ENCODE results near the gene MFSD11. TPM values are rescaled to one million over a fixed set of nuclear protein-coding genes. Genes with fewer than 3 reads are reported as not detected.

MFSD11 gene
- total and polyA plus RNA-seq, 11 donors, result 14.3 to 36.5 (median 25.3) TPM

DNA sequence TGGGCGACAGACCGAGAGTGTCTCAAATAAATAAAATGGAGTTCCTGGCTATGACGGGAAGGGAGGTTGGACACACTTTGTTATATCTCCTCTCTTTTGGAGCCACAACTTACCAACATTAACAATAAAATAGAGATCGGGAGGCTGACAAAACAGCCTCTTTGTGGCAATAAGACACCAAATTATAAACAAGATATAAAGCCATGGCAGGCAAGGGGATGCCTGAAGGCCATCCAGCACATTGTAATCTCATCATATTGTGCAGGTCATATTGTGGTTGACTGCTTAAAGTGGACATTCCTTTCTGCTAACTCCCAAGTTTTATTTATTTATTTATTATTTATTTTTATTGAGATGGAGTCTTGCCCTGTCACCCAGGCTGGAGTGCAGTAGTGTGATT is 70.4 kb downstream of the MFSD11 start:
- Histone ChIP-seq H3K36me3 (no peaks in the 10 kb centered on the region), H3K27me3 (no peaks in the 10 kb centered on the region), H3K4me3 (no peak overlapping the region), H3K4me1 (no peaks in the 10 kb centered on the region), H3K9me3 (no peaks in the 10 kb centered on the region), H3K27ac (no peak overlapping the region)
- DNase-seq (no peak), ATAC-seq (no peak)
- intact Hi-C loops (cut with DNase I), result no loop called here
- TF ChIP-seq, protein P1, sequence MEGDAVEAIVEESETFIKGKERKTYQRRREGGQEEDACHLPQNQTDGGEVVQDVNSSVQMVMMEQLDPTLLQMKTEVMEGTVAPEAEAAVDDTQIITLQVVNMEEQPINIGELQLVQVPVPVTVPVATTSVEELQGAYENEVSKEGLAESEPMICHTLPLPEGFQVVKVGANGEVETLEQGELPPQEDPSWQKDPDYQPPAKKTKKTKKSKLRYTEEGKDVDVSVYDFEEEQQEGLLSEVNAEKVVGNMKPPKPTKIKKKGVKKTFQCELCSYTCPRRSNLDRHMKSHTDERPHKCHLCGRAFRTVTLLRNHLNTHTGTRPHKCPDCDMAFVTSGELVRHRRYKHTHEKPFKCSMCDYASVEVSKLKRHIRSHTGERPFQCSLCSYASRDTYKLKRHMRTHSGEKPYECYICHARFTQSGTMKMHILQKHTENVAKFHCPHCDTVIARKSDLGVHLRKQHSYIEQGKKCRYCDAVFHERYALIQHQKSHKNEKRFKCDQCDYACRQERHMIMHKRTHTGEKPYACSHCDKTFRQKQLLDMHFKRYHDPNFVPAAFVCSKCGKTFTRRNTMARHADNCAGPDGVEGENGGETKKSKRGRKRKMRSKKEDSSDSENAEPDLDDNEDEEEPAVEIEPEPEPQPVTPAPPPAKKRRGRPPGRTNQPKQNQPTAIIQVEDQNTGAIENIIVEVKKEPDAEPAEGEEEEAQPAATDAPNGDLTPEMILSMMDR (IDR thresholded peaks at IDR 0.05), result no peak
- no peak for TF ChIP-seq POLR2A (IDR thresholded peaks at IDR 0.05)
- 93 to 98% (median 95%) methylated on average over 4 of the region's 4 CpGs for WGBS, 4 donors

- no peaks in the 10 kb centered on the region for H3K27me3 ChIP-seq
- no peak overlapping the region for H3K27ac ChIP-seq
- ATAC-seq (no peak), DNase-seq (no peak)
- no peaks in the 10 kb centered on the region for H3K36me3 ChIP-seq
- no peak overlapping the region for H3K4me3 ChIP-seq
- intact Hi-C loops (cut with DNase I), result no loop called here
- H3K9me3 ChIP-seq, result no peaks in the 10 kb centered on the region
- TF ChIP-seq POLR2A (IDR thresholded peaks at IDR 0.05), result no peak
- TF ChIP-seq, protein P1 (IDR thresholded peaks at IDR 0.05), result no peak
- 84 to 93% (median 89%) methylated on average over 4 of the region's 4 CpGs for WGBS, 4 donors
- H3K4me1 ChIP-seq, result no peaks in the 10 kb centered on the region
Measured at GRCh38 chr17:76810956-76811355, 73.0 kb downstream of the MFSD11 start.

DNA sequence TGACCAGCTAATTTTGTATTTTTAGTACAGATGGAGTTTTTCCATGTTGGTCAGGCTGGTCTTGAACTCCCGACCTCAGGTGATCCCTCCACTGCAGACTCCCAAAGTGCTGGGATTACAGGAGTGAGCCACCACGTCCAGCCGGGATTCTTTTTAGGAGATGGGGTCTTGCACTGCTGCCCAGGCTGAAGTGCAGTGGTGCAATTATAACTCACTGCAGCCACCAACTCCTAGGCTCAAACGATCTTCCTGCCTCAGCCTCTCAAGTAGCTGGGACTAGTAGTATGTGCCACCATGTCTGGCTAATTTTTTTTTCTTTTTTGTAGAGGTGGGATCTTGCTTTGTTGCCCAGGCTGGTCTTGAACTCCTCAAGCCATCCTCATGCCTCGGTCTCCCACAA is 73.9 kb downstream of the MFSD11 start:
- Histone ChIP-seq H3K4me3 (no peak overlapping the region), H3K4me1 (peaks cover 0 to 5% (median 0%) of the 10 kb centered on the region in 12 donors), H3K27ac (no peak overlapping the region), H3K9me3 (no peaks in the 10 kb centered on the region), H3K27me3 (no peaks in the 10 kb centered on the region), H3K36me3 (no peaks in the 10 kb centered on the region)
- intact Hi-C loops (cut with DNase I), result no loop called here
- WGBS, 4 donors, result 81 to 88% (median 85%) methylated on average over 5 of the region's 5 CpGs
- ATAC-seq (no peak), DNase-seq (no peak)
- TF ChIP-seq, protein P1 (IDR thresholded peaks at IDR 0.05), result no peak
- no peak for TF ChIP-seq POLR2A (IDR thresholded peaks at IDR 0.05)

GRCh38 chr17:76812263-76812662 is 74.3 kb downstream of the MFSD11 start:
- intact Hi-C loops (cut with DNase I), result no loop called here
- Histone ChIP-seq H3K27ac (no peak overlapping the region), H3K9me3 (no peaks in the 10 kb centered on the region), H3K4me3 (no peak overlapping the region), H3K27me3 (no peaks in the 10 kb centered on the region), H3K36me3 (no peaks in the 10 kb centered on the region), H3K4me1 (peaks cover 0 to 5% (median 0%) of the 10 kb centered on the region in 12 donors)
- no peak for DNase-seq
- 63 to 73% (median 67%) methylated on average over 4 of the region's 4 CpGs for WGBS, 4 donors
- ATAC-seq, result no peak
- TF ChIP-seq, protein P1 (IDR thresholded peaks at IDR 0.05), result no peak
- TF ChIP-seq POLR2A (IDR thresholded peaks at IDR 0.05), result no peak

Data from heart left ventricle (tissue), 16 donors.